Anterior cingulate cortex (tissue), 58 donors: Measurements from ENCODE around the gene TMTC2.

Experiments
- DNase-seq, 58 donors: peaks; one replicate each; lab custom pipeline; 2025; lab: John Stamatoyannopoulos, UW

Gene TMTC2

GRCh38 chr12:83044736-83045135 lies 358.0 kb downstream of the TMTC2 start:
- no peak for DNase-seq

- DNase-seq, result no peak
Observed at GRCh38 chr12:83046019-83046418, 359.3 kb downstream of the TMTC2 start.

- DNase-seq, result no peak
Observed at GRCh38 chr12:83049306-83049705, 362.6 kb downstream of the TMTC2 start.

GRCh38 chr12:83052890-83053541 lies 366.3 kb downstream of the TMTC2 start:
- no peak for DNase-seq

- DNase-seq, result no peak
Observed at GRCh38 chr12:83057436-83057835, 370.7 kb downstream of the TMTC2 start.

GRCh38 chr12:83059107-83059506 lies 372.4 kb downstream of the TMTC2 start:
- no peak for DNase-seq

GRCh38 chr12:83065562-83065961 lies 378.9 kb downstream of the TMTC2 start:
- DNase-seq, result no peak

- no peak for DNase-seq
Observed at GRCh38 chr12:83067981-83068380, 381.3 kb downstream of the TMTC2 start.

GRCh38 chr12:83074358-83074894 lies 387.7 kb downstream of the TMTC2 start:
- DNase-seq, result no peak

- DNase-seq, result no peak
Observed at GRCh38 chr12:83075471-83075870, 388.8 kb downstream of the TMTC2 start.

- DNase-seq, result no peak
Observed at GRCh38 chr12:83077041-83077440, 390.3 kb downstream of the TMTC2 start.

- no peak for DNase-seq
Observed at GRCh38 chr12:83082690-83083276, 396.1 kb downstream of the TMTC2 start.

GRCh38 chr12:83083616-83084015 lies 396.9 kb downstream of the TMTC2 start:
- no peak for DNase-seq

GRCh38 chr12:83084516-83085234 lies 398.0 kb downstream of the TMTC2 start:
- DNase-seq, result no peak

- DNase-seq, result no peak
Observed at GRCh38 chr12:83086023-83086422, 399.3 kb downstream of the TMTC2 start.

- no peak for DNase-seq
Observed at GRCh38 chr12:83089575-83089974, 402.9 kb downstream of the TMTC2 start.

GRCh38 chr12:83092129-83092528 lies 405.4 kb downstream of the TMTC2 start:
- DNase-seq, result peak in 5 of 58 donors; percentile 2 to 48 (median 13)

- DNase-seq, result no peak
Observed at GRCh38 chr12:83092606-83093005, 405.9 kb downstream of the TMTC2 start.

- no peak for DNase-seq
Observed at GRCh38 chr12:83093426-83093825, 406.7 kb downstream of the TMTC2 start.

- peak in 8 of 58 donors; percentile 3 to 42 (median 10) for DNase-seq
Observed at GRCh38 chr12:83097643-83098342, 411.1 kb downstream of the TMTC2 start.

- DNase-seq, result no peak
Observed at GRCh38 chr12:83099436-83099835, 412.7 kb downstream of the TMTC2 start.
